GM19238 (cell line): Measurements from ENCODE around the gene ENTPD6.
"Not testable (repeated sequence)": the region's sequence is repeated elsewhere in the genome, so short reads cannot be mapped to it uniquely, and the experiment has no call there.

Source experiments
- DNase-seq: peaks from one replicate; pipeline ENCODE4 v3.0.0; 2011; ENCODE audit warnings: low spot score; ENCODE audit not compliant: insufficient read length

The ENTPD6 gene

GRCh38 chr20:25195014-25195961 is at the start of gene ENTPD6:
Gene ENTPD6 (plus strand): TSS chr20:25195712. CDS start chr20:25206537, 10,825 bp downstream.
- peak; percentile 93 for DNase-seq

- DNase-seq: no peak
Measured at GRCh38 chr20:25146976-25147375, 48.5 kb upstream of the ENTPD6 start.

GRCh38 chr20:25147716-25148115 is 47.8 kb upstream of the ENTPD6 start:
- no peak for DNase-seq

- no peak for DNase-seq
Measured at GRCh38 chr20:25148181-25148981, 47.1 kb upstream of the ENTPD6 start.

GRCh38 chr20:25148982-25149846 is 46.3 kb upstream of the ENTPD6 start:
- DNase-seq: no peak

- no peak for DNase-seq
Measured at GRCh38 chr20:25150016-25150415, 45.5 kb upstream of the ENTPD6 start.

GRCh38 chr20:25158043-25158442 is 37.5 kb upstream of the ENTPD6 start:
- no peak for DNase-seq

GRCh38 chr20:25160467-25160866 is 35.0 kb upstream of the ENTPD6 start:
- no peak for DNase-seq

GRCh38 chr20:25160897-25161296 is 34.6 kb upstream of the ENTPD6 start:
- no peak for DNase-seq

- DNase-seq: no peak
Measured at GRCh38 chr20:25165128-25165527, 30.4 kb upstream of the ENTPD6 start.

- not testable (repeated sequence) for DNase-seq
Measured at GRCh38 chr20:25166105-25166782, 29.3 kb upstream of the ENTPD6 start.

- no peak for DNase-seq
Measured at GRCh38 chr20:25173321-25173720, 22.2 kb upstream of the ENTPD6 start.

GRCh38 chr20:25173886-25174308 is 21.6 kb upstream of the ENTPD6 start:
- DNase-seq: no peak

GRCh38 chr20:25176184-25176583 is 19.3 kb upstream of the ENTPD6 start:
- DNase-seq: no peak

- no peak for DNase-seq
Measured at GRCh38 chr20:25177890-25178321, 17.6 kb upstream of the ENTPD6 start.

- no peak for DNase-seq
Measured at GRCh38 chr20:25178563-25179438, 16.7 kb upstream of the ENTPD6 start.

- no peak for DNase-seq
Measured at GRCh38 chr20:25179439-25180089, 15.9 kb upstream of the ENTPD6 start.

GRCh38 chr20:25184391-25184790 is 11.1 kb upstream of the ENTPD6 start:
- DNase-seq: not testable (repeated sequence)

GRCh38 chr20:25187220-25187619 is 8.3 kb upstream of the ENTPD6 start:
- no peak for DNase-seq
